Spinal cord (tissue), 10 donors: ENCODE data around the gene TMEM39B. TPM values are rescaled to one million over a fixed set of nuclear protein-coding genes. Genes with fewer than 3 reads are reported as not detected.
A peak's percentile ranks its signal among the peaks of the same experiment; 100 is the strongest.

Source experiments
- DNase-seq, 6 donors: peaks; one replicate each; pipeline versions ENCODE4 v3.0.0 to v3.0.0-alpha.2; 2013 to 2015; ENCODE audit warnings: low spot score in 6 of 6, low read depth in 4 of 6
- H3K27ac ChIP-seq: one replicate; pipeline ENCODE4 v1.5.1; 2013; ENCODE audit warnings: low read depth, low read length, control low read depth
- H3K27me3 ChIP-seq: one replicate; pipeline ENCODE4 v1.6.1; 2013; ENCODE audit warnings: low read length; ENCODE audit not compliant: control insufficient read depth, insufficient read depth
- H3K36me3 ChIP-seq: one replicate; pipeline ENCODE4 v1.6.1; 2013; ENCODE audit warnings: low read length; ENCODE audit not compliant: control insufficient read depth, insufficient read depth
- H3K4me1 ChIP-seq: one replicate; pipeline ENCODE4 v1.6.1; 2013; ENCODE audit warnings: low read length; ENCODE audit not compliant: control insufficient read depth, insufficient read depth
- H3K4me3 ChIP-seq: one replicate; pipeline ENCODE4 v1.5.1; 2013; ENCODE audit warnings: low read depth, low read length, control low read depth
- H3K9me3 ChIP-seq: one replicate; pipeline ENCODE4 v1.6.1; 2013; ENCODE audit warnings: low read length; ENCODE audit not compliant: control insufficient read depth, insufficient read depth
- WGBS: methylation state at CpG from one replicate; pipeline ENCODE4 v1.1.5; 2013; ENCODE audit warnings: missing lambda C conversion rate; ENCODE audit not compliant: insufficient coverage; 5-methylcytosine and 5-hydroxymethylcytosine counted together
- long read RNA-seq, 4 donors: transcript quantifications; one replicate each; lab custom pipeline, GENCODE V29; 2026
- polyA plus RNA-seq, 2 donors: library from polyadenylated mRNA; unstranded; fragments of 120-200 nt; gene quantifications; one replicate each; pipeline ENCODE4 v1.2.1, GENCODE V29; 2013; ENCODE audit not compliant: insufficient read length in 2 of 2
- total RNA-seq, 2 donors: library from RNA; depleted of rRNA in 1 of 2; stranded (reverse); fragments of 120-200 nt in 1 of 2; fragments of >200 nt in 1 of 2; gene quantifications; one replicate each; pipeline versions ENCODE4 v1.2.3 to v1.2.4, GENCODE V29; 2013 to 2014
- donor health status: healthy.

Gene TMEM39B
- total RNA-seq (1 to 10 TPM; 2.9 to 7.2 TPM), polyA plus RNA-seq (10 to 100 TPM; 18.1 to 22.2 TPM)
- long read RNA-seq, donor 1, transcript TMEM39B-201 (9 exons, 1,813 nt): major isoform, 6 of 7 reads
- long read RNA-seq, donor 1, partial matches to known transcripts: 0 of 7 reads
- long read RNA-seq, donor 1, other reads (novel, unspliced or antisense): 0 of 7 reads
- long read RNA-seq, donor 2, partial matches to known transcripts: 0 of 1 reads
- long read RNA-seq, donor 2, other reads (novel, unspliced or antisense): 0 of 1 reads
- long read RNA-seq, donor 3, partial matches to known transcripts: 0 of 3 reads
- long read RNA-seq, donor 3, other reads (novel, unspliced or antisense): 0 of 3 reads
- long read RNA-seq, donor 4, partial matches to known transcripts: 0 of 6 reads
- long read RNA-seq, donor 4, other reads (novel, unspliced or antisense): 0 of 6 reads

- Histone ChIP-seq H3K9me3 (no peaks in the 10 kb centered on the region), H3K27ac (peak within 1 kb of the TSS; percentile 99), H3K27me3 (no peaks in the 10 kb centered on the region), H3K4me1 (peaks cover 20% of the 10 kb centered on the region), H3K36me3 (peaks cover 28% of the 10 kb centered on the region), H3K4me3 (peak within 1 kb of the TSS; percentile 68)
- DNase-seq: peak; percentile 89 to 99 (median 93)
- WGBS: under 1% methylated on average over 67 of the region's 67 CpGs
These were observed at the start of gene TMEM39B for GRCh38 chr1:32072622-32073298. TSS of gene TMEM39B (plus strand) at chr1:32072939. CDS start at chr1:32073048, 109 bp downstream.

GRCh38 chr1:32023351-32023750 is 49.4 kb upstream of the TMEM39B start:
- no peaks in the 10 kb centered on the region for H3K27me3 ChIP-seq
- peaks cover 16% of the 10 kb centered on the region for H3K4me1 ChIP-seq
- peaks cover 13% of the 10 kb centered on the region for H3K36me3 ChIP-seq
- H3K27ac ChIP-seq: no peak overlapping the region
- WGBS: 60% methylated on average over 1 of the region's 3 CpGs
- H3K4me3 ChIP-seq: no peak overlapping the region
- DNase-seq: no peak
- no peaks in the 10 kb centered on the region for H3K9me3 ChIP-seq

GRCh38 chr1:32025515-32025914 is 47.2 kb upstream of the TMEM39B start:
- Histone ChIP-seq H3K4me3 (no peak overlapping the region), H3K27me3 (no peaks in the 10 kb centered on the region), H3K4me1 (no peaks in the 10 kb centered on the region), H3K9me3 (no peaks in the 10 kb centered on the region), H3K27ac (no peak overlapping the region), H3K36me3 (peaks cover 10% of the 10 kb centered on the region)
- DNase-seq: no peak
- WGBS: 94% methylated on average over 4 of the region's 6 CpGs

GRCh38 chr1:32028746-32029145 is 44.0 kb upstream of the TMEM39B start:
- Histone ChIP-seq H3K36me3 (peaks cover 19% of the 10 kb centered on the region), H3K9me3 (no peaks in the 10 kb centered on the region), H3K4me3 (no peak overlapping the region), H3K27ac (no peak overlapping the region), H3K27me3 (no peaks in the 10 kb centered on the region), H3K4me1 (no peaks in the 10 kb centered on the region)
- WGBS: no CpG with 5 or more reads among the region's 3 CpGs
- DNase-seq: no peak

GRCh38 chr1:32031578-32032274 is 41.0 kb upstream of the TMEM39B start:
- DNase-seq: no peak
- Histone ChIP-seq H3K4me1 (no peaks in the 10 kb centered on the region), H3K27me3 (no peaks in the 10 kb centered on the region), H3K9me3 (no peaks in the 10 kb centered on the region), H3K4me3 (no peak overlapping the region), H3K27ac (no peak overlapping the region), H3K36me3 (peaks cover 25% of the 10 kb centered on the region)
- WGBS: 79% methylated on average over 5 of the region's 8 CpGs

- Histone ChIP-seq H3K27me3 (no peaks in the 10 kb centered on the region), H3K9me3 (no peaks in the 10 kb centered on the region), H3K36me3 (peaks cover 30% of the 10 kb centered on the region), H3K4me3 (no peak overlapping the region), H3K4me1 (no peaks in the 10 kb centered on the region), H3K27ac (no peak overlapping the region)
- no peak for DNase-seq
- WGBS: no CpG with 5 or more reads among the region's 2 CpGs
These were observed 40.5 kb upstream of the TMEM39B start for GRCh38 chr1:32032275-32032615.

- DNase-seq: no peak
- Histone ChIP-seq H3K4me3 (no peak overlapping the region), H3K36me3 (peaks cover 49% of the 10 kb centered on the region), H3K27me3 (no peaks in the 10 kb centered on the region), H3K9me3 (no peaks in the 10 kb centered on the region), H3K4me1 (peaks cover 3% of the 10 kb centered on the region), H3K27ac (no peak overlapping the region)
- WGBS: 94% methylated on average over 2 of the region's 3 CpGs
These were observed 37.6 kb upstream of the TMEM39B start for GRCh38 chr1:32035119-32035518.

GRCh38 chr1:32040711-32041110 is 32.0 kb upstream of the TMEM39B start:
- H3K27ac ChIP-seq: peak overlapping the region; percentile 74
- WGBS: 58% methylated on average over 3 of the region's 3 CpGs
- H3K4me3 ChIP-seq: no peak overlapping the region
- H3K36me3 ChIP-seq: peaks cover 54% of the 10 kb centered on the region
- H3K27me3 ChIP-seq: no peaks in the 10 kb centered on the region
- peak in 5 of 6 donors; percentile 24 to 89 (median 50) for DNase-seq
- H3K4me1 ChIP-seq: peaks cover 22% of the 10 kb centered on the region
- no peaks in the 10 kb centered on the region for H3K9me3 ChIP-seq

- peak overlapping the region; percentile 67 for H3K27ac ChIP-seq
- peaks cover 22% of the 10 kb centered on the region for H3K4me1 ChIP-seq
- no peak overlapping the region for H3K4me3 ChIP-seq
- peaks cover 51% of the 10 kb centered on the region for H3K36me3 ChIP-seq
- no peak for DNase-seq
- H3K9me3 ChIP-seq: no peaks in the 10 kb centered on the region
- no peaks in the 10 kb centered on the region for H3K27me3 ChIP-seq
- WGBS: 71% methylated on average over 3 of the region's 5 CpGs
These were observed 30.4 kb upstream of the TMEM39B start for GRCh38 chr1:32042330-32042729.
